ENCODE results near the gene ZFYVE28.

The ZFYVE28 gene

GRCh38 chr4:2337896-2338295 lies 80.5 kb downstream of the ZFYVE28 start:
- H3K9me3 Mint-ChIP-seq = no peaks in the 10 kb centered on the region
- H3K4me1 Mint-ChIP-seq (ENCODE audit: low read depth in 2 of 2) = peaks cover under 1 to 6% of the 10 kb centered on the region in 2 donors
- no peak for DNase-seq
- no peak overlapping the region for H3K4me3 Mint-ChIP-seq
- H3K27me3 Mint-ChIP-seq = no peaks in the 10 kb centered on the region
- ATAC-seq (replicated peaks) = no peak
- peak overlapping the region in 1 of 2 donors; percentile 28 for H3K27ac Mint-ChIP-seq
- peaks cover 15% of the 10 kb centered on the region for H3K36me3 Mint-ChIP-seq (ENCODE audit: insufficient read depth)

DNA sequence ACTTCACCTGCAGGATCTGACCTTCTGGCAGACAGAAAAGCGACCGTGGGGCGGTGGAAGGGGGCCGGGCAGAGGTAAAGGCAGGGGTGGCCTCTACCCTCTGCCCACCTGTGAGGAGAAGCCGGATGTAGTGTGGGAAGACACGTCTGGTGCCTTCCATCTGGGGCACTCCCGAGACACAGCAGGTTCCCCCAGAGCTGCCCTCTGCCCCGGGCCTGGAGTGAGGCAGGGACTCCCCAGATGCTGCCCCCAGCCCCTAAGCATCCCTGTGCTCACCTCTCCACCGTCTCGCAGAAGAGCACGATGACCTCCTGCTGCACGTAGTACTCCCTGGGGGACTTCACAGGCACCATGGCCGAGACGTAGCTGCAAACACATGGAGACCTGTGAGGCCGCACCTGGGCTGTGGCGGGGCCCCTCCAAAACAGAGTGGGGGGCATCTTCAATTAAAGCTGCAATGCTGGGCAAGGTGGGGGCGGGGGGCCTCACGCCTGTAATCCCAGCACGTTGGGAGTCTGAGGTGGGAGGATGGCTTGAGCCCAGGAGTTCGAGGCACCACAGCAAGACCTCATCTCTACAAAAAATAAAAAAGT lies 81.2 kb downstream of the ZFYVE28 start:
- Mint-ChIP-seq H3K27me3 (no peaks in the 10 kb centered on the region), H3K36me3 (ENCODE audit: insufficient read depth) (peaks cover 15% of the 10 kb centered on the region), H3K27ac (peak overlapping the region; percentile 28 to 54), H3K4me1 (ENCODE audit: low read depth in 2 of 2) (peaks cover 0 to 6% of the 10 kb centered on the region in 2 donors), H3K9me3 (no peaks in the 10 kb centered on the region), H3K4me3 (no peak overlapping the region)
- no peak for ATAC-seq (replicated peaks)
- no peak for DNase-seq

- ATAC-seq (replicated peaks) (no peak), DNase-seq (no peak)
- H3K9me3 Mint-ChIP-seq = no peaks in the 10 kb centered on the region
- peaks cover 0 to 6% of the 10 kb centered on the region in 2 donors for H3K4me1 Mint-ChIP-seq (ENCODE audit: low read depth in 2 of 2)
- H3K4me3 Mint-ChIP-seq = no peak overlapping the region
- H3K27ac Mint-ChIP-seq = peak overlapping the region; percentile 16 to 54
- H3K27me3 Mint-ChIP-seq = no peaks in the 10 kb centered on the region
- H3K36me3 Mint-ChIP-seq (ENCODE audit: insufficient read depth) = peaks cover 15% of the 10 kb centered on the region
These were observed 81.8 kb downstream of the ZFYVE28 start for GRCh38 chr4:2336659-2337058.

DNA sequence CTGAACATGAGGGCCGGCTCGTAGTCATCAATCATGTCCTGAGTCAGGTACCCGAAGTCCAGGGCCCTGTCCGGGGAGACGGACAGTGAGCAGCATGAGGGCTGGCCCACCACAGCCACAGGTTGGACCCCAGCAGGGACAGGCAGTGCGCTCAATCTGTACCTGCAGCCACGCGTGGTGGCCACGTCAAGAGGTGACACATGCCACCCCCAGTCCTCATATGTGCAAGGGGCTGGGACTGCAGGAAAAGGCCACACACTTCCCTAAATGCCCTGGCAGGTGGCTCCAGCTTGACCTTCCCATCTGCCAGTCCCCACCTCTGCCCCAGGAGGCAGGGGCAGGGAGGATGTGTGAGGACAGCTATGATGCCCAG lies 82.7 kb downstream of the ZFYVE28 start:
- H3K4me3 Mint-ChIP-seq = no peak overlapping the region
- no peak for DNase-seq
- H3K9me3 Mint-ChIP-seq = no peaks in the 10 kb centered on the region
- H3K27me3 Mint-ChIP-seq = no peaks in the 10 kb centered on the region
- H3K4me1 Mint-ChIP-seq (ENCODE audit: low read depth in 2 of 2) = peaks cover 0 to 6% of the 10 kb centered on the region in 2 donors
- H3K27ac Mint-ChIP-seq = peak overlapping the region; percentile 16 to 54
- peaks cover 10% of the 10 kb centered on the region for H3K36me3 Mint-ChIP-seq (ENCODE audit: insufficient read depth)
- ATAC-seq (replicated peaks) = no peak

GRCh38 chr4:2334826-2335728 lies 83.4 kb downstream of the ZFYVE28 start:
- no peaks in the 10 kb centered on the region for H3K9me3 Mint-ChIP-seq
- no peaks in the 10 kb centered on the region for H3K27me3 Mint-ChIP-seq
- peaks cover 0 to 6% of the 10 kb centered on the region in 2 donors for H3K4me1 Mint-ChIP-seq (ENCODE audit: low read depth in 2 of 2)
- H3K27ac Mint-ChIP-seq = peak overlapping the region; percentile 80 to 83
- ATAC-seq (replicated peaks) (no peak), DNase-seq (no peak)
- no peak overlapping the region for H3K4me3 Mint-ChIP-seq
- H3K36me3 Mint-ChIP-seq (ENCODE audit: insufficient read depth) = peaks cover 7% of the 10 kb centered on the region

DNA sequence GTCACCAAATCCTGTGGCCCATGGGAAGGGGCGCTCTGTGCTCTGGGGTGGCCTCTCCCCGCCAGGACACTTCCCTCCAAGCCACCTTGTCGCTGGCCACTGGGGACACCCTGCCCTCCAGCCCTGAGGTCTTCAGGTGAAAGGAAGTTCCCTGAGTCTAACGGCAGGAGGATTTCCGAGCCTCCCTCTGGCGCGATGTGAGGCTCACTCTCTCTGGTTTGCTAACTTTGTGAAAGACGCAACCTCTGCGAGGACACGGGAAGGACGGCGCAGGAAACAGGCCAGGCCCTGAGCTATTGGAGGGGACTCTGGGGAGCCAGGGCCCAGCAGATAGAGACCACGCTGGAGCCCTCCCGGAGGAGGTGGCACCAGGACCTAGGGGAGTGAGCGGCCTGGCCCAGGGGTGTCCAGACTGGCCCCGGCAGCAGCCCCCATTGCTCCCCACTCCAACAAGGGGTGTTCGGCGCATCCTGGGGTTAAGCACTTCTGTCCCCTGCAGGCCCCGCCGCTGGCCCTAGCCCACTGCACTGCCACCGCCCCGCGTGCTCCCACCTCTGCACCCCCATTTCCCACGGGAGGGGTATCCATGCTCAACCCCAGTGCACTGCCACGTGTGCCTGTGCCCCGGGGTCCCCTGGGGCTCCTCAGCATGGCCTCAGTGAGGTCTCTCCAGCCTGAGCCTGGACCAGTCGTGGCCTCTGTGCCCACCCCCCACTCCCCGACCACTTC lies 84.4 kb downstream of the ZFYVE28 start:
- ATAC-seq (replicated peaks) (no peak), DNase-seq (no peak)
- no peak overlapping the region for H3K4me3 Mint-ChIP-seq
- H3K36me3 Mint-ChIP-seq (ENCODE audit: insufficient read depth) = peaks cover 6% of the 10 kb centered on the region
- H3K27me3 Mint-ChIP-seq = no peaks in the 10 kb centered on the region
- H3K9me3 Mint-ChIP-seq = no peaks in the 10 kb centered on the region
- peaks cover 0 to 3% of the 10 kb centered on the region in 2 donors for H3K4me1 Mint-ChIP-seq (ENCODE audit: low read depth in 2 of 2)
- H3K27ac Mint-ChIP-seq = no peak overlapping the region

DNA sequence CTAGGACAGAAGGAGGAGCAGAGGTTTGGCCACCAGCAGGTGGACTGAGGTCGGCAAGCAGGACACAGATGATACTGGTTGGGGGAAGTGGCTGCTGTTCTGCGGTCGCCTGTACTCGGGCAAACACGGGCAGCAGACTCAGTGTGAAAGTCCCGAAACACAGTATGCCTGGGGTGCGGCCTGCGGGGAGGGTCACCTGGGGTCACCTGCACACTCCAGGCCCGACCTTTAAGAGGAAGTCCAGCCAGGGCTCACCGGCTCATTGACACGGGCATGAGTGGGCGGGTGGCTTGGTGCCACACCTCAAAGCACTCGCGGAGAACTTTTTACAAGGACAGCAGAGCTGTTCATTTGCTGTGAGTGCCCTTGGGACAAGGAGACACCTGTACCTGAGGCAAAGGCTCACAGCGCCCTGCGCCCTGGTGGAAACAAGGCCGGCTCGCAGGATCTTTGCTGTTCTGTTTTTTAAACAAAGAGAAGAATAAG lies 85.0 kb downstream of the ZFYVE28 start:
- Mint-ChIP-seq H3K27ac (no peak overlapping the region), H3K4me3 (no peak overlapping the region), H3K9me3 (peaks cover 0 to 3% of the 10 kb centered on the region in 2 donors), H3K4me1 (ENCODE audit: low read depth in 2 of 2) (peaks cover 0 to 3% of the 10 kb centered on the region in 2 donors), H3K27me3 (no peaks in the 10 kb centered on the region), H3K36me3 (ENCODE audit: insufficient read depth) (peaks cover 6% of the 10 kb centered on the region)
- DNase-seq (no peak), ATAC-seq (replicated peaks) (no peak)

DNA sequence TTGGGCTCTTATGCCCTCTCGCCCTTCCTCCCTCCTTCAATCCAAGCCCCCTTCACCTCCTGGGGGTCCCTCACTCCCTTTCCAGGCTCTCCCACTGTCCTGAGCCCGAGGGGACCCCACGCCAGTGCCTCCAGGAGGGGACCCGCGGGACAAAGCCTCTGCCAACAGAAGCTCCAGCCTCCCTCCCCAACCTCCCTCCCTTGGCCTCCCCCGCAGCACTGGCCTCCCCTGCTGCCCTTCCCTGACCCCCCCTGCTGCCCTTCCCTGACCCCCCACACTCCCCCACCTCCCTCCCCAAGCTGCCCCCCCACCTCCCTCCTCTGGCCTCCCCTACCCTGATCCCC lies 85.5 kb downstream of the ZFYVE28 start:
- H3K4me3 Mint-ChIP-seq = no peak overlapping the region
- peaks cover 0 to 3% of the 10 kb centered on the region in 2 donors for H3K9me3 Mint-ChIP-seq
- ATAC-seq (replicated peaks) = no peak
- H3K36me3 Mint-ChIP-seq (ENCODE audit: insufficient read depth) = peaks cover 3% of the 10 kb centered on the region
- no peak for DNase-seq
- no peak overlapping the region for H3K27ac Mint-ChIP-seq
- no peaks in the 10 kb centered on the region for H3K27me3 Mint-ChIP-seq
- peaks cover 0 to 3% of the 10 kb centered on the region in 2 donors for H3K4me1 Mint-ChIP-seq (ENCODE audit: low read depth in 2 of 2)

GRCh38 chr4:2332201-2332975 lies 86.1 kb downstream of the ZFYVE28 start:
- Mint-ChIP-seq H3K4me3 (no peak overlapping the region), H3K4me1 (ENCODE audit: low read depth in 2 of 2) (peaks cover 0 to 3% of the 10 kb centered on the region in 2 donors), H3K9me3 (peaks cover 0 to 3% of the 10 kb centered on the region in 2 donors), H3K36me3 (ENCODE audit: insufficient read depth) (no peaks in the 10 kb centered on the region), H3K27ac (no peak overlapping the region), H3K27me3 (no peaks in the 10 kb centered on the region)
- DNase-seq (no peak), ATAC-seq (replicated peaks) (no peak)

- no peak for DNase-seq
- peaks cover 0 to 3% of the 10 kb centered on the region in 2 donors for H3K9me3 Mint-ChIP-seq
- H3K27me3 Mint-ChIP-seq = no peaks in the 10 kb centered on the region
- H3K36me3 Mint-ChIP-seq (ENCODE audit: insufficient read depth) = no peaks in the 10 kb centered on the region
- no peak overlapping the region for H3K27ac Mint-ChIP-seq
- no peak for ATAC-seq (replicated peaks)
- H3K4me1 Mint-ChIP-seq (ENCODE audit: low read depth in 2 of 2) = peaks cover 0 to 3% of the 10 kb centered on the region in 2 donors
- no peak overlapping the region for H3K4me3 Mint-ChIP-seq
These were observed 86.8 kb downstream of the ZFYVE28 start for GRCh38 chr4:2331519-2332200.

GRCh38 chr4:2331043-2331420 lies 87.4 kb downstream of the ZFYVE28 start:
- Mint-ChIP-seq H3K9me3 (peaks cover 0 to 3% of the 10 kb centered on the region in 2 donors), H3K36me3 (ENCODE audit: insufficient read depth) (no peaks in the 10 kb centered on the region), H3K4me1 (ENCODE audit: low read depth in 2 of 2) (peaks cover 0 to 3% of the 10 kb centered on the region in 2 donors), H3K4me3 (no peak overlapping the region), H3K27ac (no peak overlapping the region), H3K27me3 (no peaks in the 10 kb centered on the region)
- ATAC-seq (replicated peaks) = no peak
- DNase-seq = no peak

DNA sequence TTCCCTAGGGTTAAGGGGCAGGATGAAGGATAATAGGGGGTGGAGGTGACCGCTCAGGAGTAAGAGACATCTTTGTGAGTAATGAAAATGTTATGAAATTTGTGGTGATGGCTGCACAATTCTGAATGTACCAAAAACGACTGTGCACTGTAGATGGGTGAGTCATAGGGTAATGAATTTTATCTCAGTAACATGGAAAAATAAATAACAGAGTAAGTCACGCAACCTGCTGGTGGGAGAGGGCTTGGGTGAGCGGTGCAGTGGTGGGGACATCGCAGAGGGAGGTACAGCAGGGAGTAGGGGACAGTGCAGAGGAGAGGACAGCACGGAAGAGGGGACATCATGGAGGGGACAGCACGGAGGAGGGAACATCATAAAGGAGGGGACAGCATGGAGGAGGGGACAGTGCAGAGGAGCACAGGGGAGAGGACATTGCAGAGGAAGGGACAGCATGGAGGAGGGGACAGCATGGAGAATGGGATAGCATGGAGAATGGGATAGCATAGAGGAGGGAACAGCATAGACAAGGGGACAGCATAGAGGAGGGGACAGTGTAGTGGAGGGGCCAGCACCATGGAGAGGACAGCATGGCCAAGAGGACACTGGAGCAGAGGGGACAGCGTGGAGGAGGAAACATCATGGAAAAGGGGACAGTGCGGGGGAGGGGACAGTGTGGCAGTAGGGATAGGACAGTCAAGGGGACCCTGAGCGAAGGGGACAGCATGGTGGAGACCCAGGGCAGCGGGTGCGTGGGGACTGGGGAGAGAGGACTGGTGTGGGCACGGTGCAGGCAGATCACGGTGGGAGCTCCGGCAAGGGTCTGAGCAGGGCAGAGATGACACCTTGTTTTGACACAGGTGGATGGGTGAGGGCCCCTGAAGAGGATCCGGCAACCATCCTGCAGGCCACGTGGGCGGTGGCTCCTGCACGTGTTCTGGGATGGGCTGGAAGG lies 88.1 kb downstream of the ZFYVE28 start:
- H3K4me3 Mint-ChIP-seq = no peak overlapping the region
- DNase-seq = no peak
- peak overlapping the region; percentile 64 to 71 for H3K27ac Mint-ChIP-seq
- ATAC-seq (replicated peaks) = no peak
- H3K4me1 Mint-ChIP-seq (ENCODE audit: low read depth in 2 of 2) = peaks cover 0 to 3% of the 10 kb centered on the region in 2 donors
- H3K9me3 Mint-ChIP-seq = peaks cover 0 to 3% of the 10 kb centered on the region in 2 donors
- no peaks in the 10 kb centered on the region for H3K27me3 Mint-ChIP-seq
- H3K36me3 Mint-ChIP-seq (ENCODE audit: insufficient read depth) = no peaks in the 10 kb centered on the region
